HFFc6 (cell line): ENCODE results near the gene SKI. TPM values are rescaled to one million over a fixed set of nuclear protein-coding genes. Genes with fewer than 3 reads are reported as not detected.

Experiments used
- DNase-seq: peaks from one replicate; pipeline ENCODE4 v3.0.0-alpha.2; 2018
- H3K27ac Mint-ChIP-seq: 2 replicates; pipeline ENCODE4 v1.8.0; 2020; ENCODE audit warnings: mild to moderate bottlenecking, mixed read lengths
- H3K27me3 Mint-ChIP-seq: 2 replicates; pipeline ENCODE4 v1.8.0; 2021; ENCODE audit warnings: mild to moderate bottlenecking, moderate library complexity, mixed read lengths; ENCODE audit not compliant: insufficient read depth
- H3K36me3 Mint-ChIP-seq: 2 replicates; pipeline ENCODE4 v1.8.0; 2021; ENCODE audit warnings: low read depth, mixed read lengths
- H3K4me1 Mint-ChIP-seq: 2 replicates; pipeline ENCODE4 v1.8.0; 2020; ENCODE audit warnings: low read depth, mixed read lengths
- H3K4me3 Mint-ChIP-seq: 2 replicates; pipeline ENCODE4 v1.8.0; 2020; ENCODE audit warnings: mild to moderate bottlenecking, moderate library complexity, mixed read lengths
- H3K9me3 Mint-ChIP-seq: 2 replicates; pipeline ENCODE4 v1.8.0; 2020; ENCODE audit warnings: mild to moderate bottlenecking, mixed read lengths
- CTCF ChIP-seq: fragments of 200-600 bp; sonication (generic); IDR thresholded peaks from 2 replicates; pipeline ENCODE4 v1.5.0; 2021; ENCODE audit warnings: antibody characterized with exemption, mild to moderate bottlenecking
- total RNA-seq, 6 experiments: library from RNA; stranded (reverse); fragmentation: NEBNext Ultra II Directional; extraction: Animal tissue kit (Norgen Biotek cat#: 25700); gene quantifications; 2 replicates in 1 of 6; 3 replicates in 5 of 6; pipeline ENCODE4 v1.2.3, GENCODE V29; 2021

SKI gene
- total RNA-seq, 6 experiments from 2014 or later: 63.7 to 76.6 (median 66.1) TPM

GRCh38 chr1:2342384-2343022 lies 114.4 kb downstream of the SKI start:
- Mint-ChIP-seq H3K9me3 (no peaks in the 10 kb centered on the region), H3K27me3 (peaks cover 18% of the 10 kb centered on the region), H3K4me3 (no peak overlapping the region), H3K36me3 (no peaks in the 10 kb centered on the region), H3K27ac (no peak overlapping the region), H3K4me1 (no peaks in the 10 kb centered on the region)
- no peak for TF ChIP-seq CTCF
- no peak for DNase-seq

DNA sequence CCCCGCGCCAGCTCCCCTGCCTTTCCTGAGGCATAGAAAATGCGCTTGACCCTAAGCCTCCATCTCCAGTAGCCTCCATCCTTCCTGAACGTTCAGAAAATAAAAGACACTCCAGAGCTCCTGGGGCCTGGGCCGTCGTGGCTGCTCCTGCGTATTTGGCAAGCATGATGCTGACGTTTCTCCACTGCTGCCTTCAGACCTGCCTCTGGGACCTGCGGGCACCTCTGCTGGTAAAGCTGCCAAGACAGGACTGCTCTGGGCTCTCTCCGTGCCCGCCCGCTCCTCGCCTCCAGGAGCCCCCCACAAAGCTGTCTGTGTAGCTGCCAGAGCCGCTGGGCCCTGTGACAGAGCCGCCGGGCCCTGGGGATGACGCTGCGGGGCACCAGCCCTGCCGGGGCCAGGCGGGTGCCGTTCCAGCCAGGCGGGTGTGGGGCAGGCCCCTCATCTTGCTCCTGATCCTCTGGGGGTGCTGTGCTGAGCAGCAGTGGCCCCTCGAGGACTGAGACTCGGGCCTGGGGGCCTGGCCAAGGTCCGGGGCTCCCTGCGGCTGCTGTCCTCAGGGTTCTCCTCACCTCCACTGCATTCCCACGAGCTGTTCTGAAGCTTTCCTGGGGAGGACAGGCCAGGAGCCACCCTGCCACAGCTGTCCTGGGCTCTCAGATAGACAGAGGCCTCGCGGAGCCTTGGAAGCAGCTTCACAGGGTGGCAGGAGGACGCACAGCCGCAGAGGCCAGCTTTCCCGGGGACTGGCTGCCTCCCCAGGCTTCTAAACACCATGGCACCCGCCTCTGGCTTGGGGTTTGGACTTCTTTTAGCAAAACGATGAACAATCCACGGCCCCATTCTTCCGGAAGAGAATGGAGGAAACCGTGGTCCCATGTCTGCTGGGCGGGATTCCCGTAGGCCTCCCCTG lies 115.2 kb downstream of the SKI start:
- peaks cover 13% of the 10 kb centered on the region for H3K27me3 Mint-ChIP-seq
- no peak for TF ChIP-seq CTCF
- no peak overlapping the region for H3K4me3 Mint-ChIP-seq
- H3K4me1 Mint-ChIP-seq: no peaks in the 10 kb centered on the region
- H3K27ac Mint-ChIP-seq: no peak overlapping the region
- no peaks in the 10 kb centered on the region for H3K36me3 Mint-ChIP-seq
- H3K9me3 Mint-ChIP-seq: no peaks in the 10 kb centered on the region
- DNase-seq: no peak

DNA sequence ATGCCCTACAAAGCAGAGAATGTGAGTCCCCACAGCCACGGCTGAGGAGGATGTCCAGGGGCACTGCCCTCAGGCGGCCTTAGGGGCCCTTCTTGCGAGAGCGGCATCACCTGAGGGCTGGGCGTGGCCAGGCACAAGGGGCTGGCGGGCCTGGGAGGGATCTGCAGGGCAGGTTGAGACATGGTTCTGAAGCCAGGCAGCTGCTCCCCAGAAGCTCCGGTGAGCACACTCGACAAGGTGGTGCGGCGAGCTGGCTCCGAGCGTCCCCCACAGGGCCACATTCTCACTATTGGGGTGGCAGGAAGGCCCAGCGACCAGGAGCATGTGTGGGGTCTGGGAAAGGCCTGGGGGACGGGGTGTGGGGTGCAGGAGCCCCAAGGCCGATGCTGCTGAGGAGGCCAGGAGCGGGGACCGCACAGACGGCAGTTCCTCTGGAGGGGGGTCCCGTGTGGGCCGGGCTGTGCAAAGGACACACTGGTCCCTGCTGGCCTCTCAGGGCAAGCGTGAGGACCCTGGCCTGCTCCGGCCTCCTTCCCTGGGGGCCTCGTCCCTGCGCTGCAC lies 116.1 kb downstream of the SKI start:
- Mint-ChIP-seq H3K27ac (no peak overlapping the region), H3K9me3 (no peaks in the 10 kb centered on the region), H3K4me3 (no peak overlapping the region), H3K27me3 (peaks cover 13% of the 10 kb centered on the region), H3K4me1 (0 out of 2 replicates have a peak, but pooled peaks cover 2% of the 10 kb centered on the region), H3K36me3 (no peaks in the 10 kb centered on the region)
- DNase-seq: no peak
- TF ChIP-seq CTCF: no peak

DNA sequence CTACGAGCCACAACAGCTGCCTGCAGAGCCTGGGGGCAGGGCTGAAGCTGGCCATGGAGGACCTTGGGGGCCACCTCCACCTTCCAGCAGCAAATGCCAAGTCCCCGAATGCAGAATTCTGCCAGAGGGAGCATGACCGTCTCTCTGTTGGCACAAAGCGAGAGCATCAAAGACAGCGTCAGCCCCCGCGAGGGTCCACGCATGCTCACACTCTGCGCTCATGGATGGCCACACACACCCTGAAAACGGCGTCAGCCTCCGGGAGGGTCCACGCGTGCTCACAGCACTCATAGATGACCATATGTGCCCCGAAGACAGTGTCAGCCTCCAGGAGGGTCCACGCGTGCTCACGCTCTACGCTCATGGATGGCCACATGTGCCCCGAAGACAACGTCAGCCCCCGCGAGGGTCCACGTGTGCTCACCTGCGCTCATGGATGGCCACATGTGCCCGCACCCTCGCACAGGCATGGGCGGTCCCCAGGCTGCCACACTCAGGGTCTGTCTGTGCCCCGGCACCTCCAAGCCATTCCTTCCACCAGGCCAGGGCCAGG lies 116.7 kb downstream of the SKI start:
- Mint-ChIP-seq H3K36me3 (no peaks in the 10 kb centered on the region), H3K27ac (no peak overlapping the region), H3K4me1 (0 out of 2 replicates have a peak, but pooled peaks cover 6% of the 10 kb centered on the region), H3K9me3 (no peaks in the 10 kb centered on the region), H3K4me3 (no peak overlapping the region), H3K27me3 (peaks cover 11% of the 10 kb centered on the region)
- no peak for DNase-seq
- TF ChIP-seq CTCF: no peak

DNA sequence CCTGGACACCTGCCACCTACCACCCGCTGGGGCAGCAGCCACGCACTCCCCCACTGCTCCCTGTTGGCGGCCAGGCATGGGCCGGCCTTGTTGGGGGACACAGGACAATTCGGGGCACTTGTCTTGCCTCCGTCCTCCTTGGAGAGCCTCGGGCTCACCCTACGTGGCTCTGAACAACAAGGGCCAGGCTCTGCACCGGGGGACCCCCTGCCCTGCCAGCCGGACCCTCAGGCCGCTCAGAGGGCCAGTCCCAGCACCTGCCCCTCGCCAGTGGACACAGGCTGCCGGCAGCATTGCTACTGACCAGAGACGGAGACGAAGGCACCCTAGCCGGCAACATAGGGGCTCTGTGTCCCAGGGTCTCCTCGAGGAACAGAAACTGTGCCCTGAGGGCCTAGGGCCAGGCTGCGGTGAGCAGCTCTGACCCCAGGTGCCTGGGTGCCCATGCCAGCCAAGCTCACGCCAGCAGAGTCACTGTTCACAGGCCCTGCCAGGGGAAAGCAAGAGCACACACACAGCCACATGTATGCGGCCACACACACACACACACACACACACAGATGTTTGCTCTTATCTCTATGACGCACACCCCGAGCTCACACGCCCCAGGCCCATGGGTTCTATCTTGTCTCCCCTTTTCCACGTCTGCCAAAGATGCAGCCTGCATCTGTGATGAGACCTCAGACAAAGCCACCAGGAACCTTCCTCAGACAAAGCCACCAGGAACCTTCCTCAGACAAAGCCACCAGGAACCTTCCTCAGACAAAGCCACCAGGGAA lies 117.4 kb downstream of the SKI start:
- peaks cover 12% of the 10 kb centered on the region for H3K27me3 Mint-ChIP-seq
- 0 out of 2 replicates have a peak, but pooled peaks cover 6% of the 10 kb centered on the region for H3K4me1 Mint-ChIP-seq
- no peak overlapping the region for H3K4me3 Mint-ChIP-seq
- H3K36me3 Mint-ChIP-seq: no peaks in the 10 kb centered on the region
- H3K27ac Mint-ChIP-seq: no peak overlapping the region
- no peak for DNase-seq
- no peaks in the 10 kb centered on the region for H3K9me3 Mint-ChIP-seq
- TF ChIP-seq CTCF: no peak
